HepG2 (cell line): Measurements from ENCODE around the gene PGP.

Source experiments
- KAT2B ChIP-seq: fragments of 150-350 bp; IDR thresholded peaks from 2 replicates; pipeline ENCODE4 v1.6.1; 2014; ENCODE audit warnings: low read depth, low read length, borderline replicate concordance
- TF ChIP-seq, protein P1 (sequence below): IDR thresholded peaks from 2 replicates; pipeline ENCODE4 v1.6.1; 2016; ENCODE audit warnings: missing genetic modification reagents, missing compliant biosample characterization
- TF ChIP-seq, protein P2 (sequence below): sonication (generic); formaldehyde crosslinking; IDR thresholded peaks from 2 replicates; pipeline ENCODE4 v1.4.0; 2020; ENCODE audit warnings: missing genetic modification reagents

DNA sequence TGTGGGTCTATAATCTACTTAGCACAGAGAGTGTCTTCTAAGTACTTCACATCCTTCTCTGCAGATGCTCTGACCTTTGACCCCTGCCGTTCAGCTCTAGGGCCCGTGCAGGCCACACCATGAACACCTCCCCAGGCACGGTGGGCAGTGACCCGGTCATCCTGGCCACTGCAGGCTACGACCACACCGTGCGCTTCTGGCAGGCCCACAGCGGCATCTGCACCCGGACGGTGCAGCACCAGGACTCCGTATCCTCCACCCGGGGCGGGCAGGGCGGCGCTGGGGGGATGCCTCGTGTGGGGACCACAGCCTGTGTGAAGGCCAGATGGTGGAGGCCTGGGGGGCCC lies 8.7 kb downstream of the PGP start:
- TF ChIP-seq, protein P1, sequence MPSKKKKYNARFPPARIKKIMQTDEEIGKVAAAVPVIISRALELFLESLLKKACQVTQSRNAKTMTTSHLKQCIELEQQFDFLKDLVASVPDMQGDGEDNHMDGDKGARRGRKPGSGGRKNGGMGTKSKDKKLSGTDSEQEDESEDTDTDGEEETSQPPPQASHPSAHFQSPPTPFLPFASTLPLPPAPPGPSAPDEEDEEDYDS (CRISPR knock-in tag): no peak
- TF ChIP-seq, protein P2, sequence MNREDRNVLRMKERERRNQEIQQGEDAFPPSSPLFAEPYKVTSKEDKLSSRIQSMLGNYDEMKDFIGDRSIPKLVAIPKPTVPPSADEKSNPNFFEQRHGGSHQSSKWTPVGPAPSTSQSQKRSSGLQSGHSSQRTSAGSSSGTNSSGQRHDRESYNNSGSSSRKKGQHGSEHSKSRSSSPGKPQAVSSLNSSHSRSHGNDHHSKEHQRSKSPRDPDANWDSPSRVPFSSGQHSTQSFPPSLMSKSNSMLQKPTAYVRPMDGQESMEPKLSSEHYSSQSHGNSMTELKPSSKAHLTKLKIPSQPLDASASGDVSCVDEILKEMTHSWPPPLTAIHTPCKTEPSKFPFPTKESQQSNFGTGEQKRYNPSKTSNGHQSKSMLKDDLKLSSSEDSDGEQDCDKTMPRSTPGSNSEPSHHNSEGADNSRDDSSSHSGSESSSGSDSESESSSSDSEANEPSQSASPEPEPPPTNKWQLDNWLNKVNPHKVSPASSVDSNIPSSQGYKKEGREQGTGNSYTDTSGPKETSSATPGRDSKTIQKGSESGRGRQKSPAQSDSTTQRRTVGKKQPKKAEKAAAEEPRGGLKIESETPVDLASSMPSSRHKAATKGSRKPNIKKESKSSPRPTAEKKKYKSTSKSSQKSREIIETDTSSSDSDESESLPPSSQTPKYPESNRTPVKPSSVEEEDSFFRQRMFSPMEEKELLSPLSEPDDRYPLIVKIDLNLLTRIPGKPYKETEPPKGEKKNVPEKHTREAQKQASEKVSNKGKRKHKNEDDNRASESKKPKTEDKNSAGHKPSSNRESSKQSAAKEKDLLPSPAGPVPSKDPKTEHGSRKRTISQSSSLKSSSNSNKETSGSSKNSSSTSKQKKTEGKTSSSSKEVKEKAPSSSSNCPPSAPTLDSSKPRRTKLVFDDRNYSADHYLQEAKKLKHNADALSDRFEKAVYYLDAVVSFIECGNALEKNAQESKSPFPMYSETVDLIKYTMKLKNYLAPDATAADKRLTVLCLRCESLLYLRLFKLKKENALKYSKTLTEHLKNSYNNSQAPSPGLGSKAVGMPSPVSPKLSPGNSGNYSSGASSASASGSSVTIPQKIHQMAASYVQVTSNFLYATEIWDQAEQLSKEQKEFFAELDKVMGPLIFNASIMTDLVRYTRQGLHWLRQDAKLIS (CRISPR knock-in tag): no peak
- no peak for TF ChIP-seq KAT2B
